NK-92 treated with Interleukin-12 subunit alpha and Interleukin-12 subunit beta, amount 100 ng/mL, for 24 hours (cell line): ENCODE measurements around the gene C12orf75.
"Not testable (repeated sequence)": the region's sequence is repeated elsewhere in the genome, so short reads cannot be mapped to it uniquely, and the experiment has no call there.

Source experiments
- DNase-seq: peaks from one replicate; lab custom pipeline; 2025; lab: John Stamatoyannopoulos, UW

C12orf75 gene

DNA sequence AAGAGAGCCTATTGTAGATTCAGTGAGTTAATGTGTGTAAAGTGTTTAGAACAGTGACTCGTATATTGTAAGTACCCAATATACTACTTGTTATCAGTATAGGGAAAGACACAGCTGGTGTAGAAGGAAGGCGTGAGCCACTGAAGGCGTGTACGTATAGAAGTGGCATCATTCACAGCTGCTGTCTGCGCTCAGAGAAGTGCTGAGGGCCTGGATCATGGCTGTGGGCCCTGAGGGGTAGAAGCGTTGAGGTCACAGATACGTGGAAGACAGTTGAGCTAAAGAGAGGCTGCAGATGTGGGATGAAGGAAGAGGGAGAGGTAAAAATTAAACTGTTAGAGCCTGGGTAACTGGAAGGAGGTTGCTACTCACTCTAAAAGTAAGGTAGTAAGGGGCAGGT, 5.9 kb downstream of the C12orf75 start:
- DNase-seq, result no peak

DNA sequence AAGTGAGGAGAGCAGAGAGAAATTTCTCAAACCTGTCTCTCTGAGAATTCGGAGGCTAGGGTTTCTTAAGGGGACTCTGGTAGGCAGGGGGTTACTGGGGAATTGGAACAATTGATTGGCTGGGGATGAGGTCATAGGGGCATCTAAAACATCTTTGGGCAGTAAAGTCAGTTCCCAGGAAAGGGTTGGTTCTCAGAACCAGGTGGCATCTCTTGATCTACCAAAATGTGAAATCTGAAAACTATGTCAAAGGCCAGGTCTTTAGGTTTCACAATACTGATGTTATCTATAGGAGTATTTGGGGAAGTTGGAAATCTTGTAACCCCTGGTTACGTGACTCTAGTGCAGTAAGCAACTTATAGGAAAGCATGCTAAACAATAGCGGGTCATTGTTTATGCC, 6.9 kb downstream of the C12orf75 start:
- no peak for DNase-seq

DNA sequence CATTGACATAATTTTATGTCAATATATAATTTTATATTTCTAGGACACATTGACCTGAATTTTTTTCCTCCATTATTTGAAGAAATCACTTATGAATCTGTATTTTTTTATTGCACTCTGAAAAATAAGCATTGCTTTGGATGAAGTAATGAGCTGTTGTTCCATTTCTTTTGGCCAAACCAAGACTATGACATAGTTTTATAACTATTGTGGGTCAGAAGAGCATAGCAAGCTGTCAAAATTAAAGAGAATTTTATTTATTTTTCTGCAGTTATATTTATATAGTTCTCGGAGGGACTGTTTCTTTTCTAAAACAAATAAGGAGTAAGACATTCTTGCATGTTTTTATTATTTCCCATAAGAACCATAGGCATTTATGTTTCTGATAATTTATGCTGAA, 8.5 kb downstream of the C12orf75 start:
- no peak for DNase-seq

- no peak for DNase-seq
These were observed 10.5 kb downstream of the C12orf75 start for GRCh38 chr12:105341010-105341409.

GRCh38 chr12:105341620-105342019, 11.1 kb downstream of the C12orf75 start:
- DNase-seq, result not testable (repeated sequence)

GRCh38 chr12:105342464-105342863, 12.0 kb downstream of the C12orf75 start:
- DNase-seq, result no peak

GRCh38 chr12:105343836-105344235, 13.3 kb downstream of the C12orf75 start:
- no peak for DNase-seq

- DNase-seq, result no peak
These were observed 17.0 kb downstream of the C12orf75 start for GRCh38 chr12:105347499-105347898.

GRCh38 chr12:105348142-105348541, 17.7 kb downstream of the C12orf75 start:
- no peak for DNase-seq

- no peak for DNase-seq
These were observed 18.1 kb downstream of the C12orf75 start for GRCh38 chr12:105348561-105348960.

DNA sequence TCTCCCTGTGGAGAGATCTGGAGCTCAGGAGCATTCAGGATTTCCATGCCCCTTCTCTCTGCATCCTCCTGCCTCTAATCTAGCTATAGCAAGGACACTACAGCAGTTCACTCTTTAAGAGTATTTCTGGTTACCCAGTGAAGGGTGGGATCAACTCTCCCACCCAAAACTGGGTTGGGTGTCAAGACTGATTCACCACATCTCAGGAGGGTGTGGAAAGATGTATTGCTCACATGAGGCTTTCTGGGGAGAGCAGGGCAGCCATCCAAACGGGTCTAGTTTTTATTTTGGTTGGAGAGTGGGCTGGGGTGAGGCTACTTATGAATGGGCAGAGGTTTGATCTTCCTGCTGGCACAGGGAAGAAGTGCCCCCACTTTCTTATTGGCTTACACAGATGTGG, 18.6 kb downstream of the C12orf75 start:
- no peak for DNase-seq

- no peak for DNase-seq
These were observed 21.0 kb downstream of the C12orf75 start for GRCh38 chr12:105351523-105351922.

DNA sequence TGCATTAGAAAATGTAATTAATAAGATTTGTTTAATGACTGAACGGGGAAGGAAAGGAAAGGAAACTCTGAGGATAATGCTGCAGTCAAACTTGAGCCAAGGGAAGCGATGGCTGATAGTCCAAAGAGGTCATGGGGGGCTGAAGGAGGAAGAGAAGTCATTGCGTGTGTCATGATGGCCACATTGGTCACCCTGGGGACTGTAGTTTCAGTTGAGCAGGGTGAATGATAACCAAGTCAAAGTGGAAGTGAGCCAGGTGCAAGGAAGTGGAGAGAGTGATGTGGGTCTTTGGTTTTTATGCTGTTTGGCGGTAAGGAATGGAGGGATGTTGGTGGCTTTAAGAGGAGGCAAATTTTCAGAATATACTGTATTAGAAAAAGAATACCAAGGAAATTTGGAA, 21.6 kb downstream of the C12orf75 start:
- no peak for DNase-seq

DNA sequence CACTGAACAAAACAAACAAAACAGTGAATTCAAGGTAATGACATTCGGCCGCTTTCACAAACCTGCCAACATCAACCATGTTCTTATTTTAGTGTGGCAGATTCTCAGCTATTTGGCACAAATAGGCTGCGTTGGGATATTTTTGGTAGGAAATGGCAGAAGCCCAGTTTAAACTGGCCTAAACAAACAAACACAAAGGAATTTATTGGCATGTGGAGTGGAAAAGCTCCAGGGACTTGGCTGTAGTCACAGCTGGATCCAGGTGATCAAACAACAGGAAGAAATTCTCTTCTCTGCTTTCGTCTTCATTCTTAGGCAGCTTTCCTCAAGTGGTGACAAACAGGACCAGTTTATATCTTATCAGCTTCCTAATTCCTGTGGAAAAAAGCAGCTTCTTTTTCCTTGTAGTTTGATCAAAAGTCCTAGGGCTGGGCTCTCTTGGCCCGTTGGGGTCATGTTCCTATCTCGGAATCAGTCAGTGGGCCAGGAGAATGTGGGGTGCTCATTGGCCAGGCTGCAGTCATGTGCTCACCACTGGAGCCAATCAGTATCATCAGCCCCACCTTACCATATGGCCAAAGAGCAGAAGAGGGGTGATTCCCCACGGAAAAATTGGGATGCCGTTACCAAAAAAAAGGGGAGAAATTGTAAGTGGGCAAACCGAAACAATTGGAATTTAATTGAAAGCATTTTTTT, 22.6 kb downstream of the C12orf75 start:
- DNase-seq, result no peak

DNA sequence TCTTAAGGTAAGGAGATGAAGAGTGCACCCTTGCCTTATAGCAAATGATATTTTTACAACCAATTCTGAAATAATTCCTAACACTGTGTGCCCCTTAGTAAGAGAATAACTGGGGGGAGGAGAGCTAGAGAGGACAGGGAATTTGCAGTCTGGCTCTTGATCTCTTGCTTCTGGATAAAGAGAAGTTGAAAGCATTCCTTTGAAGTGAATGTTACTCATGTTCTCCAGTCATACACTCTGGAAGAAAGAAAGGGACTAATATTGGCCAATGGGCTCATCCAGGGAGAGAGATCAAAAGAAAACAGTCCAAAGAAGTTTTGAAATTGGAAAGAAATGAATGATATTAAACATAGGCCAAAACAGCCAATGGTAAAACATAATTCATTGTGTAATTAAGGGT, 25.3 kb downstream of the C12orf75 start:
- DNase-seq, result no peak

- no peak for DNase-seq
These were observed 26.7 kb downstream of the C12orf75 start for GRCh38 chr12:105357162-105357691.

GRCh38 chr12:105358789-105359188, 28.3 kb downstream of the C12orf75 start:
- DNase-seq, result no peak

DNA sequence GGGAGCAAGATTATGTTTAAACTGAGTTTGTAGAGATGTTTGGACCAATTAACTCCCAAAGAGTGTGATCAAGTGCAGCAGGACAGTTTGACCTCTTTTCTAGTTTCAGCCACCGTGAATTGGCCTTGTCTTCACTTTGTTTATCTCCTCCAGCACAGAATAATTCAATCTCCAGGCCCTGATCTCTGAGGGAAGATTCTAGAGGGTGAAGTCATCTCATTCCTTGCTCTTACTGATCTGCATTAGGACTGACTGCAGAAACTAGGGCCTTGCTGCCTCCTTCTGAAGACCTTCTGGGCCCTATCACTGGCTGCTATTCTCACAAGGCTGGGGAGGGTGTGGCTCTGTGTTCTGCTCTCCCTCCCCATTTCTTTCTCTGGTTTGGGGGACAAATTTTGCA, 29.4 kb downstream of the C12orf75 start:
- DNase-seq, result no peak

- DNase-seq, result no peak
These were observed 33.4 kb downstream of the C12orf75 start for GRCh38 chr12:105363890-105364289.

DNA sequence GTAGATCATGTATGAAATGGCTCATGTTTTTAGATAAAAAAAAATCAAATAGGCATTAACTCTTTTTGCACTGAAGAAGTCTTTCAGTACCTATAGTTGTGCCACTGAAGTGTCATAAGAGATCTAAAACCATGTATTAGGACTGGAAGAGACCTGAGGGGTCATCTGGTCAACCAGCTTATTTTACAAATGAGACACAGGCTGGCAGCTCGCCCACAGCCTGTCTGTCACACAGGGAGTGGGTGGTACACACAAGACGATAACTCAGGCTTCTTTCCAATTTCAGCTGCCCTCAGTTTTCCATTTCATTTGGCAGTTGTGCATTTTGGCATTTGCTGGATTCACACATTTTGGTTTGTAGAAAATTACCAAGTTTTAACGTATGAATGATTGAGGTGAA, 34.7 kb downstream of the C12orf75 start:
- DNase-seq, result no peak

DNA sequence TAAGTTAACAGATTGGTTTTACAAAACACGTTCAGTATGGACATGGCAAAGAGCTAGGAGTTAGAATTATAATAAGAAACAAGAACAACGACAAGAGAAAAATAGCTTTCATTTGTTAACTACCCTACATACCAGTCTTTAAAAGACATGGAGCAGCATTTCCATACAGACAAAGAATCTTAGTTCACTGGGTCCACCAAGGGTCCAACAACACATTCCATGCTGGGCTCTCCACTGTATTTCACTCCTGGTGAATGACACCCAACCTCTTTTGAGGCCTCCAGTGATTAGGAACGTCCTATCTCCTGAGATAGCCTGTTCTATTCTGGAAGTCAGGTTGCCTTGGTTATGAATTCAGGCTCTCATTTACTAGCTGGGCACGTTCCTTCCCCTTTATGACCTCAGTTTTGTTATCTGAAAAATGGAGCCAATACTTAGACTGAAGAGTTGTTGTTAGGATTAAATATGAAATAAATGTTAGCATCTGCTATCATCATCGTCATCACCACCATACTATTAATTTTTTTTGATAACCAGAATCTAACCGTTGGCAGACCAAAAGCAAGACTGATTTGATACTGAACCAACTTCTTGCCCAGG, 37.7 kb downstream of the C12orf75 start:
- DNase-seq, result no peak

- no peak for DNase-seq
These were observed 38.5 kb downstream of the C12orf75 start for GRCh38 chr12:105369014-105369413.

GRCh38 chr12:105374303-105374702, 43.8 kb downstream of the C12orf75 start:
- DNase-seq, result no peak

GRCh38 chr12:105377077-105377476, 46.6 kb downstream of the C12orf75 start:
- DNase-seq, result no peak
